ENCODE results near the gene SLC6A4.

Gene SLC6A4

GRCh38 chr17:30186761-30187160 is 48.7 kb downstream of the SLC6A4 start:
- Histone ChIP-seq H3K27me3 (ENCODE audit: control insufficient read depth in 1 of 2, insufficient read depth in 2 of 2, low read length in 2 of 2) (no peaks in the 10 kb centered on the region), H3K9ac (ENCODE audit: low read length in 2 of 2) (no peak overlapping the region), H3K4me1 (ENCODE audit: control insufficient read depth, insufficient read depth, low read length) (no peaks in the 10 kb centered on the region), H3K4me3 (ENCODE audit: low read length in 2 of 2) (no peak overlapping the region), H3K36me3 (ENCODE audit: control insufficient read depth in 2 of 2, insufficient read depth in 2 of 2, low read length in 2 of 2) (peaks cover 12 to 17% of the 10 kb centered on the region in 2 donors), H3K27ac (ENCODE audit: low read length) (no peak overlapping the region), H3K9me3 (ENCODE audit: control insufficient read depth in 2 of 2, low read length in 2 of 2) (no peaks in the 10 kb centered on the region)

DNA sequence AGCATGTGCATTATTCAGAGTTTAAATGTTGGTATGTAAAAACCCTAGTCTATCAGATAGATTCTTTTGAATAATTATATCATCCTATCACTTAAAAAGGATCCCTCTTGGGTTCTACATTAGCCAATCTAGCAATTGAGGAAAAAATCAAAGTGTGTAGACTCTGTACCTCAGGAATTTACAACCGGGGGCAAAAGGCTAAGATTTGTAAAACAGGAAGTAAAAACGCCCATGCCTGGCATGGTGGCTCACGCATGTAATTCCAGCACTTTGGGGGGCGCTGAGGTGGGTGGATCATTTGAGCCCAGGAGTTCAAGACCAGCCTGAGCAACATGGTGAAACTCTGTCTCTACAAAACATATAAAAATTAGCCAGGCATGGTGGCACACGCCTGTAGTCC is 58.6 kb downstream of the SLC6A4 start:
- H3K27me3 ChIP-seq (ENCODE audit: control insufficient read depth in 1 of 2, insufficient read depth in 2 of 2, low read length in 2 of 2): no peaks in the 10 kb centered on the region
- no peaks in the 10 kb centered on the region for H3K9me3 ChIP-seq (ENCODE audit: control insufficient read depth in 2 of 2, low read length in 2 of 2)
- no peak overlapping the region for H3K4me3 ChIP-seq (ENCODE audit: low read length in 2 of 2)

DNA sequence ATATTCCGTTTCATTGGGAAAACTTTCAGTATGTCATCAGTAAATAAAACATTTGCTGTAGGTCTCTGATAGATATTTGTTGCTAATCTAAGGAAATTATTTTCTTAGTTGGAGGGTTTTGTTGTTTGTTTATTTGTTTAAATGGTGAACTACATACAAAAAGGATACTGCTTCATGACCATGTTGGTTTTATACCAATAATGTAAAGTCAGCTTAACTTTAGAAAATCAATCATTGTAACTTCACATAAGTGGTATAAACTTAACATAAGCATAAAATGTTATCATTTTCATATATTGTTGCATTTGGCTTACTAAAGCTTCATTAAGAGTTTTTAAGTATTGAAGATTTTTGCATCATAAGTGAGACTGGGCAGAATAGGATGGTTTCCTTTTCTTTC is 60.9 kb downstream of the SLC6A4 start:
- Histone ChIP-seq H3K4me3 (ENCODE audit: low read length in 2 of 2) (no peak overlapping the region), H3K27me3 (ENCODE audit: control insufficient read depth in 1 of 2, insufficient read depth in 2 of 2, low read length in 2 of 2) (no peaks in the 10 kb centered on the region), H3K9ac (ENCODE audit: low read length in 2 of 2) (no peak overlapping the region), H3K27ac (ENCODE audit: low read length) (no peak overlapping the region), H3K36me3 (ENCODE audit: control insufficient read depth in 2 of 2, insufficient read depth in 2 of 2, low read length in 2 of 2) (peaks cover 4 to 5% of the 10 kb centered on the region in 2 donors), H3K9me3 (ENCODE audit: control insufficient read depth in 2 of 2, low read length in 2 of 2) (no peaks in the 10 kb centered on the region), H3K4me1 (ENCODE audit: control insufficient read depth, insufficient read depth, low read length) (no peaks in the 10 kb centered on the region)

More for the DNA sequence above, 58.6 kb downstream of the SLC6A4 start:
- H3K4me1 ChIP-seq (ENCODE audit: control insufficient read depth, insufficient read depth, low read length): no peaks in the 10 kb centered on the region
- H3K9ac ChIP-seq (ENCODE audit: low read length in 2 of 2): no peak overlapping the region
- H3K27ac ChIP-seq (ENCODE audit: low read length): no peak overlapping the region
- peaks cover 16 to 21% of the 10 kb centered on the region in 2 donors for H3K36me3 ChIP-seq (ENCODE audit: control insufficient read depth in 2 of 2, insufficient read depth in 2 of 2, low read length in 2 of 2)

- H3K9me3 ChIP-seq (ENCODE audit: control insufficient read depth in 2 of 2, low read length in 2 of 2): no peaks in the 10 kb centered on the region
- no peak overlapping the region for H3K27ac ChIP-seq (ENCODE audit: low read length)
- no peak overlapping the region for H3K9ac ChIP-seq (ENCODE audit: low read length in 2 of 2)
- H3K4me1 ChIP-seq (ENCODE audit: control insufficient read depth, insufficient read depth, low read length): no peaks in the 10 kb centered on the region
- peaks cover 2 to 5% of the 10 kb centered on the region in 2 donors for H3K36me3 ChIP-seq (ENCODE audit: control insufficient read depth in 2 of 2, insufficient read depth in 2 of 2, low read length in 2 of 2)
- H3K27me3 ChIP-seq (ENCODE audit: control insufficient read depth in 1 of 2, insufficient read depth in 2 of 2, low read length in 2 of 2): no peaks in the 10 kb centered on the region
- H3K4me3 ChIP-seq (ENCODE audit: low read length in 2 of 2): no peak overlapping the region
Observed at GRCh38 chr17:30173649-30174048, 61.8 kb downstream of the SLC6A4 start.

DNA sequence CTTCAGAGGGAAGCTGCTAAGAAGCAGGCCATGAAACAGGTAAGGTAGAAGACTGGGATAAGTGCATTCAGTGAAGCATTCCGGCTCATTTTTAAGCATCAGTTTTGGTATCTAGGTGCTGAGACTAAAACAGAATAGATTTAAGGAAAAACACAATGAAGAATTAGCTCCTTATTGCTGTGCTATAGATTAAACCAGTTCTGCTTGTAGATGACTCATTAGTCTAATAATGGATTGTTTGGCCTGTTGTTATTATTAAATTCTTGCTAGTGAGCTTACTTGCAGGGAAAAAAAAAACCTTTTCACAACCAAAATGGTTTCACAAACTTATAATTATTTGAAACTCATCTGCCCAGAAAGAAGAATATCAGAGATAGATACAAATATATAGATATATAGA is 62.9 kb downstream of the SLC6A4 start:
- Histone ChIP-seq H3K36me3 (ENCODE audit: control insufficient read depth in 2 of 2, insufficient read depth in 2 of 2, low read length in 2 of 2) (peaks cover 0 to 2% of the 10 kb centered on the region in 2 donors), H3K4me3 (ENCODE audit: low read length in 2 of 2) (no peak overlapping the region), H3K9me3 (ENCODE audit: control insufficient read depth in 2 of 2, low read length in 2 of 2) (no peaks in the 10 kb centered on the region), H3K27ac (ENCODE audit: low read length) (no peak overlapping the region), H3K27me3 (ENCODE audit: control insufficient read depth in 1 of 2, insufficient read depth in 2 of 2, low read length in 2 of 2) (no peaks in the 10 kb centered on the region), H3K4me1 (ENCODE audit: control insufficient read depth, insufficient read depth, low read length) (no peaks in the 10 kb centered on the region), H3K9ac (ENCODE audit: low read length in 2 of 2) (no peak overlapping the region)

GRCh38 chr17:30170415-30170987 is 65.0 kb downstream of the SLC6A4 start:
- no peaks in the 10 kb centered on the region for H3K36me3 ChIP-seq (ENCODE audit: control insufficient read depth in 2 of 2, insufficient read depth in 2 of 2, low read length in 2 of 2)
- H3K9ac ChIP-seq (ENCODE audit: low read length in 2 of 2): no peak overlapping the region
- H3K9me3 ChIP-seq (ENCODE audit: control insufficient read depth in 2 of 2, low read length in 2 of 2): no peaks in the 10 kb centered on the region
- no peak overlapping the region for H3K4me3 ChIP-seq (ENCODE audit: low read length in 2 of 2)
- H3K27me3 ChIP-seq (ENCODE audit: control insufficient read depth in 1 of 2, insufficient read depth in 2 of 2, low read length in 2 of 2): no peaks in the 10 kb centered on the region
- no peak overlapping the region for H3K27ac ChIP-seq (ENCODE audit: low read length)
- no peaks in the 10 kb centered on the region for H3K4me1 ChIP-seq (ENCODE audit: control insufficient read depth, insufficient read depth, low read length)

GRCh38 chr17:30165960-30166359 is 69.5 kb downstream of the SLC6A4 start:
- Histone ChIP-seq H3K4me3 (ENCODE audit: low read length in 2 of 2) (no peak overlapping the region), H3K9me3 (ENCODE audit: control insufficient read depth in 2 of 2, low read length in 2 of 2) (no peaks in the 10 kb centered on the region), H3K36me3 (ENCODE audit: control insufficient read depth in 2 of 2, insufficient read depth in 2 of 2, low read length in 2 of 2) (peaks cover 0 to 3% of the 10 kb centered on the region in 2 donors), H3K4me1 (ENCODE audit: control insufficient read depth, insufficient read depth, low read length) (no peaks in the 10 kb centered on the region), H3K9ac (ENCODE audit: low read length in 2 of 2) (no peak overlapping the region), H3K27me3 (ENCODE audit: control insufficient read depth in 1 of 2, insufficient read depth in 2 of 2, low read length in 2 of 2) (no peaks in the 10 kb centered on the region), H3K27ac (ENCODE audit: low read length) (no peak overlapping the region)

- Histone ChIP-seq H3K4me1 (ENCODE audit: control insufficient read depth, insufficient read depth, low read length) (no peaks in the 10 kb centered on the region), H3K27me3 (ENCODE audit: control insufficient read depth in 1 of 2, insufficient read depth in 2 of 2, low read length in 2 of 2) (no peaks in the 10 kb centered on the region), H3K9ac (ENCODE audit: low read length in 2 of 2) (no peak overlapping the region), H3K36me3 (ENCODE audit: control insufficient read depth in 2 of 2, insufficient read depth in 2 of 2, low read length in 2 of 2) (peaks cover 0 to 3% of the 10 kb centered on the region in 2 donors), H3K9me3 (ENCODE audit: control insufficient read depth in 2 of 2, low read length in 2 of 2) (no peaks in the 10 kb centered on the region), H3K4me3 (ENCODE audit: low read length in 2 of 2) (no peak overlapping the region), H3K27ac (ENCODE audit: low read length) (no peak overlapping the region)
Observed at GRCh38 chr17:30165147-30165546, 70.3 kb downstream of the SLC6A4 start.

GRCh38 chr17:30164531-30164930 is 71.0 kb downstream of the SLC6A4 start:
- no peaks in the 10 kb centered on the region for H3K27me3 ChIP-seq (ENCODE audit: control insufficient read depth in 1 of 2, insufficient read depth in 2 of 2, low read length in 2 of 2)
- peaks cover 0 to 2% of the 10 kb centered on the region in 2 donors for H3K9me3 ChIP-seq (ENCODE audit: control insufficient read depth in 2 of 2, low read length in 2 of 2)
- H3K4me3 ChIP-seq (ENCODE audit: low read length in 2 of 2): no peak overlapping the region
- H3K9ac ChIP-seq (ENCODE audit: low read length in 2 of 2): no peak overlapping the region
- H3K36me3 ChIP-seq (ENCODE audit: control insufficient read depth in 2 of 2, insufficient read depth in 2 of 2, low read length in 2 of 2): peaks cover 0 to 3% of the 10 kb centered on the region in 2 donors
- no peak overlapping the region for H3K27ac ChIP-seq (ENCODE audit: low read length)
- no peaks in the 10 kb centered on the region for H3K4me1 ChIP-seq (ENCODE audit: control insufficient read depth, insufficient read depth, low read length)

DNA sequence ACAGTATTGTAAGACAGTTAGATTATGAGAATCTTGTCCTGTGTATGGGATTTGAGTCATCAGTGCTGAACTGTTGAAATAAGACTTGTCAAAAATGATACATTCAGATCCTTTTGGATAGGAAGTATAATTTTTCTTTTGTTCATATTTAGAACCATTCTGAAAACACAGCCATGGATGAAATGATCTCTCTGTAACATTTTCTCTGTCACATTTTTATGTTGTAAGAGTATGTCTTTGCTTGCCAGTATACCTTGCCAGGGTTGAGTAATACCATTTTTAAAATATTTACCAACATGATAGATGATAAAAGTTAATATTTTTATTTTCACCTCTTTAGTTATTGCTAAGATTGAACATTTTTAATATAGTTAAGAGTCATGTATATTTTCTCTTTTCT is 73.9 kb downstream of the SLC6A4 start:
- H3K9ac ChIP-seq (ENCODE audit: low read length in 2 of 2): no peak overlapping the region
- H3K9me3 ChIP-seq (ENCODE audit: control insufficient read depth in 2 of 2, low read length in 2 of 2): peaks cover 0 to 2% of the 10 kb centered on the region in 2 donors
- peaks cover 0 to 10% of the 10 kb centered on the region in 2 donors for H3K36me3 ChIP-seq (ENCODE audit: control insufficient read depth in 2 of 2, insufficient read depth in 2 of 2, low read length in 2 of 2)
- H3K4me1 ChIP-seq (ENCODE audit: control insufficient read depth, insufficient read depth, low read length): no peaks in the 10 kb centered on the region
- H3K4me3 ChIP-seq (ENCODE audit: low read length in 2 of 2): no peak overlapping the region
- H3K27ac ChIP-seq (ENCODE audit: low read length): no peak overlapping the region
- H3K27me3 ChIP-seq (ENCODE audit: control insufficient read depth in 1 of 2, insufficient read depth in 2 of 2, low read length in 2 of 2): no peaks in the 10 kb centered on the region

- Histone ChIP-seq H3K4me3 (ENCODE audit: low read length in 2 of 2) (no peak overlapping the region), H3K4me1 (ENCODE audit: control insufficient read depth, insufficient read depth, low read length) (no peaks in the 10 kb centered on the region), H3K27me3 (ENCODE audit: control insufficient read depth in 1 of 2, insufficient read depth in 2 of 2, low read length in 2 of 2) (no peaks in the 10 kb centered on the region), H3K36me3 (ENCODE audit: control insufficient read depth in 2 of 2, insufficient read depth in 2 of 2, low read length in 2 of 2) (peaks cover 0 to 10% of the 10 kb centered on the region in 2 donors), H3K9ac (ENCODE audit: low read length in 2 of 2) (no peak overlapping the region), H3K27ac (ENCODE audit: low read length) (no peak overlapping the region), H3K9me3 (ENCODE audit: control insufficient read depth in 2 of 2, low read length in 2 of 2) (peaks cover 0 to 2% of the 10 kb centered on the region in 2 donors)
Observed at GRCh38 chr17:30160419-30161172, 74.9 kb downstream of the SLC6A4 start.
